Measurements from ENCODE around the gene PSD4.

The PSD4 gene

GRCh38 chr2:113169002-113169530 is 4.7 kb upstream of the PSD4 start:
- DNase-seq, result peak; percentile 8

- DNase-seq, result no peak
These were observed 4.2 kb upstream of the PSD4 start for GRCh38 chr2:113169586-113169985.

- no peak for DNase-seq
These were observed 2.3 kb upstream of the PSD4 start for GRCh38 chr2:113171334-113172075.

GRCh38 chr2:113172721-113173541 is 840 bp upstream of the PSD4 start:
- no peak for DNase-seq

- no peak for DNase-seq
These were observed 592 bp downstream of the PSD4 start for GRCh38 chr2:113174376-113174750.

- DNase-seq, result peak; percentile 42
These were observed 1.4 kb downstream of the PSD4 start for GRCh38 chr2:113175042-113175628.

- DNase-seq, result no peak
These were observed 2.2 kb downstream of the PSD4 start for GRCh38 chr2:113175736-113176695.

- DNase-seq, result no peak
These were observed 3.1 kb downstream of the PSD4 start for GRCh38 chr2:113176696-113177355.

GRCh38 chr2:113178069-113178746 is 4.4 kb downstream of the PSD4 start:
- DNase-seq, result no peak

GRCh38 chr2:113178891-113179290 is 5.1 kb downstream of the PSD4 start:
- no peak for DNase-seq

- no peak for DNase-seq
These were observed 5.8 kb downstream of the PSD4 start for GRCh38 chr2:113179446-113180045.

GRCh38 chr2:113180131-113180946 is 6.6 kb downstream of the PSD4 start:
- no peak for DNase-seq

- DNase-seq, result no peak
These were observed 7.7 kb downstream of the PSD4 start for GRCh38 chr2:113181258-113182051.

GRCh38 chr2:113182471-113183260 is 8.9 kb downstream of the PSD4 start:
- DNase-seq, result no peak

- DNase-seq, result no peak
These were observed 9.5 kb downstream of the PSD4 start for GRCh38 chr2:113183264-113183663.

- DNase-seq, result no peak
These were observed 9.9 kb downstream of the PSD4 start for GRCh38 chr2:113183703-113184102.

GRCh38 chr2:113184531-113185230 is 10.9 kb downstream of the PSD4 start:
- no peak for DNase-seq

Data from RPMI8226 (cell line).